ENCODE measurements around the gene MRPL30.
"Not testable (repeated sequence)": the region's sequence is repeated elsewhere in the genome, so short reads cannot be mapped to it uniquely, and the experiment has no call there.

- TF ChIP-seq, protein P1, sequence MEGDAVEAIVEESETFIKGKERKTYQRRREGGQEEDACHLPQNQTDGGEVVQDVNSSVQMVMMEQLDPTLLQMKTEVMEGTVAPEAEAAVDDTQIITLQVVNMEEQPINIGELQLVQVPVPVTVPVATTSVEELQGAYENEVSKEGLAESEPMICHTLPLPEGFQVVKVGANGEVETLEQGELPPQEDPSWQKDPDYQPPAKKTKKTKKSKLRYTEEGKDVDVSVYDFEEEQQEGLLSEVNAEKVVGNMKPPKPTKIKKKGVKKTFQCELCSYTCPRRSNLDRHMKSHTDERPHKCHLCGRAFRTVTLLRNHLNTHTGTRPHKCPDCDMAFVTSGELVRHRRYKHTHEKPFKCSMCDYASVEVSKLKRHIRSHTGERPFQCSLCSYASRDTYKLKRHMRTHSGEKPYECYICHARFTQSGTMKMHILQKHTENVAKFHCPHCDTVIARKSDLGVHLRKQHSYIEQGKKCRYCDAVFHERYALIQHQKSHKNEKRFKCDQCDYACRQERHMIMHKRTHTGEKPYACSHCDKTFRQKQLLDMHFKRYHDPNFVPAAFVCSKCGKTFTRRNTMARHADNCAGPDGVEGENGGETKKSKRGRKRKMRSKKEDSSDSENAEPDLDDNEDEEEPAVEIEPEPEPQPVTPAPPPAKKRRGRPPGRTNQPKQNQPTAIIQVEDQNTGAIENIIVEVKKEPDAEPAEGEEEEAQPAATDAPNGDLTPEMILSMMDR (IDR thresholded peaks at IDR 0.05), result not testable (repeated sequence)
- TF ChIP-seq EZH2 (IDR thresholded peaks at IDR 0.05; ENCODE audit: borderline replicate concordance, insufficient read depth, low read depth, low read length, poor library complexity, severe bottlenecking), result not testable (repeated sequence)
These were observed 52.2 kb downstream of the MRPL30 start for GRCh38 chr2:99233177-99233576.

All from B cell (primary cell).